HEK293T (cell line): ENCODE data around the gene TNPO3.
"Not testable (repeated sequence)": the region's sequence is repeated elsewhere in the genome, so short reads cannot be mapped to it uniquely, and the experiment has no call there.

Experiments
- FOXK2 ChIP-seq: fragments of 450-650 bp; IDR thresholded peaks from 2 replicates; pipeline ENCODE4 v1.6.1; 2016; ENCODE audit warnings: mild to moderate bottlenecking
- FOXM1 ChIP-seq: fragments of 450-650 bp; IDR thresholded peaks from 2 replicates; pipeline ENCODE4 v1.6.1; 2017; ENCODE audit warnings: mild to moderate bottlenecking, borderline replicate concordance
- L3MBTL2 ChIP-seq: fragments of 450-650 bp; conservative IDR thresholded peaks from 2 replicates; pipeline ENCODE4 v1.6.1; 2016; ENCODE audit warnings: mild to moderate bottlenecking
- LEF1 ChIP-seq: fragments of 450-650 bp; IDR thresholded peaks from 2 replicates; pipeline ENCODE4 v1.6.1; 2017; ENCODE audit warnings: mild to moderate bottlenecking, borderline replicate concordance
- TARDBP ChIP-seq: fragments of 450-650 bp; IDR thresholded peaks from 2 replicates; pipeline ENCODE4 v1.6.1; 2016

DNA sequence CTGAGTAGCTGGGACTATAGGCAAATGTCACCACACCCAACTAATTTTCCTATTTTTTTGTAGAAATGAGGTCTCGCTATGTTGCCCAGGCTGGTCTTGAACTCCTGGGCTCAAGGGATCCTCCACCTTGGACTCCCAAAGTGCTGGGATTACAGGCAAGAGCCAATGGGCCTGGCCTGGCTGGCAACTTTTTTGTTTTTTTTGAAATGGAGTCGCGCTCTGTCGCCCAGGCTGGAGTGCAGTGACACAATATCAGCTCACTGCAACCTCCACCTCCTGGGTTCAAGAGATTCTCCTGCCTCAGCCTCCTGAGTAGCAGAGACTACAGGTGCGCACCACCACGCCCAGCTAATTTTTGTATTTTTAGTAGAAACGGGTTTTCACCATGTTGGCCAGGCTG, 3.5 kb downstream of the TNPO3 start:
- not testable (repeated sequence) for TF ChIP-seq L3MBTL2, FOXM1, LEF1, FOXK2, TARDBP
